NCI-H510A (cell line): Measurements from ENCODE around the gene NPHP4.

Source experiments
- DNase-seq: peaks from one replicate; lab custom pipeline; 2025; lab: John Stamatoyannopoulos, UW

The NPHP4 gene

GRCh38 chr1:5989731-5990271 is 2.4 kb downstream of the NPHP4 start:
- no peak for DNase-seq

GRCh38 chr1:5989286-5989605 is 3.0 kb downstream of the NPHP4 start:
- no peak for DNase-seq

GRCh38 chr1:5988596-5989285 is 3.5 kb downstream of the NPHP4 start:
- no peak for DNase-seq

DNA sequence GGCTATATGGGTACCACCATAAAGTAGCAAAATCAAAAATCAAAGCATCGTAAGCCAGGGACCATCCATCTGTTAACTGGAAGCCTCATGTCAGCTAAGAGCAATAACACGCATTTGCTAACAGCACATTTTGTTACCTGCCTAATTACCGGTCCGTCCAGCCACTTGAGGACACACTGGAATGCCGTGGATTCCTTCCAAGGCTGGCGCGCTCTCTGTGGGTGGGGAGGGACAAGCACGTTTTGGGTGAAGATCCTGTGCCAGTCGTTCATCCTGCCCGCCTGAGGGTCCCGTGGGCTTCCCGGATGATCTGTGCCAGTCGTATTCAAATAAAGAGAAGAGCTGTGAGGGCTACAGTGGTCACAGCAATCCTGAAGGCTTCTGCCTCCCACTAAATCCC is 6.2 kb downstream of the NPHP4 start:
- no peak for DNase-seq

GRCh38 chr1:5985250-5985649 is 7.0 kb downstream of the NPHP4 start:
- DNase-seq, result no peak

DNA sequence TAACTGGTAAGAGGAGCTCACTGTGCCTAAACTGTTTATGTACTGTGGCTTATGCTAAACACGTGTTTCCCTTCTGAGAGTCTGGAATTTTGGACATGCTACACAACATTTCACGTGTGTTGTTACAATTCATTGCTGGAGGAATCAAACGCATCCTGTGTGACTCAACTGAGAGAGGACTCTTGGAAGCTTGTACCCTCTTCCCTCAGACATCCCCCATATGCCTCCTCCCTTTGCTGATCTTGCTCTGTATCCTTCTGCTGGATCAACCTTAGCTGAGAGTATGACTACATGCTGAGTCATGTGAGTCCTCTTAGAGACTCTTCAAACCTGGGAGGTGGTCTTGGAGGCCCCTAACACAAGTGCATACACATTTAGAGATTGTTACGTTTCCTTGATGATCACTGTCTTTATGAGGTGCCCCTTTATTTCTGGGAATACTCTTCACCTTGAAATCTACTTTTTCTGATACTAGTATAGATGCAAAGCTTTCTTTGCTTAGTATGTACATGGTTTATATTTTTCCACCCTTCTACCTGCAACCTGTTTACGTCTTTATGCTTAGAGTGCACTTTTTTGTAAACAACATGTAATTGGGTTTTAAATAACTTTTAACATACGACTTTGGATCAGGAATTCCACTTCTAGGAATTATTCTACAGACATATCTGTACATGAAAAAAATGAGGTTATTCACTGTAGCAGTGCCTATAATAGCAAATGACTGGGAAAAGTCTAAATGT is 8.7 kb downstream of the NPHP4 start:
- DNase-seq, result no peak

GRCh38 chr1:5982868-5983267 is 9.4 kb downstream of the NPHP4 start:
- DNase-seq, result no peak

GRCh38 chr1:5982276-5982675 is 9.9 kb downstream of the NPHP4 start:
- no peak for DNase-seq

- no peak for DNase-seq
Observed at GRCh38 chr1:5981009-5981380, 11.2 kb downstream of the NPHP4 start.

- DNase-seq, result peak; percentile 99
Observed at GRCh38 chr1:5980314-5981008, 11.8 kb downstream of the NPHP4 start.

DNA sequence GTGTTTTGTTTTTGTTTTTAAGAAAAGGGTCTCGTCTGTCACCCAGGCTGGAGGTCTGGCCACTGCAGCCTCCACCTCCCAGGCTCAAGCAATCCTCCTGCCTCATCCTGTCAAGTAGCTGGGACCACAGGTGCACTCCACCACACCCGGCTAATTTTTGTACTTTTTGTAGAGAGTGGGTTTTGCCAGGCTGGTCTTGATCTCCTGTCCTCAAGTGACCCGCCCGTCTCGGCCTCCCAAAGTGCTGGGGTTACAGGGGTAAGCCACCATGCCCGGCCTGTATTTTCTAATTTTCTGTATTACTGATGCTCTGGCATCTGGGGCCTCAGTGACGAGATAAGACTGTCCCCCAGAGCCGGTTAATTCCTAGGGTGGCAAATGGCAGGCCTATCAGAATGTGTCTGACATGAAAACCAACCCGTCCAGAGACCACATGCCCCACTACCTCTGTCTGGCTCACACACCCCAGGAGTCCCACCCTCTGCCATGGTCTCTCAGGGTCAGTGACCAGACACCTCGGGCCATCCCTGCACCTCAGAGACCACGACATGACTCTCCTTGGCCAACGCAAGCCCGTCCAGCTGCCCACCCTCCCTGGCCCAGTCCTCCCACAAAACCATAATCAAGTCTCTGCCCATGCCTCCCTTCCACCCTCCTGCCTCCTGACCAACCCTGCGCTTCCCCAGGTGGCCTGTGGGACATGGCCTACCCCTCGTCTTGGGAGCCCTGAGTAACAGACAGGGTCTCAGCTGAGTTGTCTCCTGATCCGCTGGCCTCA is 12.5 kb downstream of the NPHP4 start:
- no peak for DNase-seq

DNA sequence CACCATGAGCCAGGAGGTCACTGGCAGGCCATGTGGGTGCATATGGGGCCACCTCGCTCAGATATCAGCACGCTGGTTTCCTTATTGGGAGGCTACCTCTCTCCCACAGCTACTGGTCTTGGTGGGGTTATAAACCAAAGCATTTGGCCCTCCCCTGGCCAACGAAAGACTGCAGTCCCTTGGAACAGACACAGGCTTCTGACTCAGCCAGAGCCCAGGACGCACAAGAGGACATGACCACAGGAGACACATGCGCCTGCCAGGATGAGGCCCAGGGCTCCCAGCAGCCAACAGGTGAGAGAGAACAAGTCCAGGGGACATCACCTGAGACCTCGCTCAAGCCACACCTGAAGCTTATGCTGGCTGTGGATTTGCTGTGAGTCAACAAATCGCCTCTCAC is 13.8 kb downstream of the NPHP4 start:
- DNase-seq, result no peak

DNA sequence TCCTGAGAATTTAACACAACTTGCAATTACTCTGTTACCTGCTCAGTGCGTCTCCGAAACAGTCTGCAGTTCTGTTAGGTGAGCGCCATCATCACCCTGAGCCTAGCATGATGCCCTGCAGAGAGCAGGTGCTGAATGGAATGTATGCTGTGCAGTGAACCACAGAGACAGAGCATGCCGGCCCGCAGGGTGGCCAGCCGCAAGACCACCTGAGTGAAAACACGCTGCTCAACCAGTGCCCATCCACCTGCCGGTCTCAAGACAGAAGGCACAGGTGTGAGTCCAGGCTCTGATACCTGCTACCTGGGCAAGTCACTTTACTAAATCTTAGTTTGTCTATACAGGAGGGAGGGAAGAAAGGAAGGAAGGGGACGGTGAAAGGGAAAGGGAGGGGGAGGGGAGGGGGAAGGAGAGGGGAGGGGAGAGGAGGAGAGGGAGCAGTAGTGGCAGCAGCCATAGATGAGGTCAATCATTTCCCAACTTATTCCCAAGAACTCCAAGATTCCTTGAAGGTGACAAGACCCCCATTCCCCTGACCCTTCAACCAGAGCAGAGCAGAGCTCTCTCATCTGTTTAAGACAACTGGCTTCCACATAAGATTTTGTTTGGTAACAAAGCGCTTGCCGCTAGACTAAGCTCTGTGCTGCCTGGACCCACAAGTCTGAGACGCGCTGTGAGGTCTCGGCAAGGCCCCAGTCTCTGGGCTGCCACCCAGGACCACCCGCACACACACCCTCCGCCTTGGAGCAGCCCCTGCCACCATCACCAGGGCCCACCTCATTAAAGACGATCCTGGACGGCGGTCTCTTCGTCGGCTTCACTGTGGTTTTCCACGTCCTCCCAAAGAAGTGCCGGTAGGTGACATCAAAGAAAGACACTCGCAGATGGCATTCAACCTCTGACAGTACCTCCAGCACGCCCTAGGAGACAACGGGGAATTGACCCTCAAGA is 14.5 kb downstream of the NPHP4 start:
- DNase-seq, result no peak

GRCh38 chr1:5976726-5977493 is 15.3 kb downstream of the NPHP4 start:
- DNase-seq, result no peak

GRCh38 chr1:5976231-5976630 is 16.0 kb downstream of the NPHP4 start:
- DNase-seq, result no peak

DNA sequence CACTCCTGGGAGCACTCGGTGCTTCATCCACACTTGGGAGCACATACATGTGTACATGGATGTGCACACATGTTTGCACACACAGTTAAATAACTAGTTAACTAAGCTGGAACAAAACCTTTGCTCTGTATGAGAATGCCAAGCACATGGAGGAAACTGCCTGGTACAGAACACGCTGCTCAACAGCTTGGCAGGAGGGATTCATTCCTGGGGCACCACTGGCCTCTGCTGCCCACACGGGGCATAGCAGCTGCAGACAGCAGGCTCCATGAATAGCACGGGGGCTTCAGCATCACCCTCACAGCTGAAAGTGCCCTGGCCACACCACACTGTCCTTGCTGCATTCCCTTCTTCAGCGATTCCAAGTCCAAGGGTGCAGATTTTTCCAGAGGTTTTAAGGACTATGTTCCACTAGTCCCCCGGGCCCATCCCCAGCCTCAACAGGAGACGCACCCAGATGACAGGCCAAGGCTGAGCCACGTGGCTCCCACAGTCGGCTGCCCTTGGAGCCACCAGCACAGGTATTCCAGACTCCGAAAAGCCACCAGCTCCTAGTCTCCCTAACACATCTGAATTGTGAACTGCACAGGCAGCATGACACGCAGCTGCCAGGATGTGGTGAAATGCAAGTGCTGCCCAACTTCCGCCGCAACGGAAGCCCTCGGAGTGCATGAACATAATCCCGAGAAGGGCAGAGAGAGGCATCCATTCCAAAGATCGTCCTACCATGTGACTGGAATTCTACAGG is 16.9 kb downstream of the NPHP4 start:
- peak; percentile 57 for DNase-seq

- DNase-seq, result no peak
Observed at GRCh38 chr1:5974631-5975030, 17.6 kb downstream of the NPHP4 start.

- DNase-seq, result no peak
Observed at GRCh38 chr1:5973771-5974170, 18.5 kb downstream of the NPHP4 start.

DNA sequence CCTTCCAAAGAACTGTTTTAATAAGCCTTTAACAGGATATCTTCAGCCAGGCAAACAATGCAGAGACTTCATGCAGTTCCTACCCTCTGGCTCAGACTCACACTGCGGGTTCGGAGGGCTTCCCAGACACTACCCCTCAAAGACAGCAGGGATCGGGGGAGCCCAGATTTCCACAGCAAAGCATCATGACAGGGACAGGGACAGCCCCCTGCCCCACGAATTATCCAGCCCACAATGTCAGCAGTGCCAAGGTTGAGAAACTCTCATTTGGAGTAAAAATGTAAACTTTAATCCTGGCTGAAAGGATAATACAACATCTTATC is 20.1 kb downstream of the NPHP4 start:
- DNase-seq, result no peak
